H1 (cell line): ENCODE data around the gene DEFB131A. TPM values are rescaled to one million over a fixed set of nuclear protein-coding genes. Genes with fewer than 3 reads are reported as not detected.
"Not testable (repeated sequence)": the region's sequence is repeated elsewhere in the genome, so short reads cannot be mapped to it uniquely, and the experiment has no call there.

Experiments
- CTCF ChIA-PET: fragments of 300-600 bp; sonication (Branson Sonifier 250); formaldehyde crosslinking; loops from one replicate; lab custom pipeline; 2021; ENCODE audit not compliant: partially characterized antibody; lab: Charles Lee
- POLR2A ChIA-PET: fragments of 300-600 bp; sonication (Branson Sonifier 250); formaldehyde crosslinking; loops from one replicate; lab custom pipeline; 2021; ENCODE audit warnings: inconsistent platforms; ENCODE audit not compliant: partially characterized antibody; lab: Charles Lee
- DNase-seq, 2 experiments: peaks; one replicate each; pipeline versions ENCODE4 v3.0.0 to v3.0.0-alpha.2; 2010 to 2022; ENCODE audit warnings: low spot score in 2 of 2, low read depth in 1 of 2, mixed read lengths in 1 of 2
- FAIRE-seq: peaks from 2 replicates; lab custom pipeline; 2011; peaks lifted over from hg19 to GRCh38; lab: Jason Lieb, UNC
- H2AFZ ChIP-seq: 2 replicates; pipeline ENCODE4 v1.8.1; 2012; ENCODE audit warnings: low read length, inconsistent platforms
- H2AK5ac ChIP-seq: 2 replicates; pipeline ENCODE4 v1.6.1; 2013; ENCODE audit warnings: low read depth, low read length
- H2BK120ac ChIP-seq: replicated peaks from 2 replicates; pipeline ENCODE3; 2013; ENCODE audit warnings: low read depth, low read length, inconsistent platforms
- H2BK12ac ChIP-seq: 2 replicates; pipeline ENCODE4 v1.6.1; 2013; ENCODE audit warnings: low read depth, low read length
- H2BK15ac ChIP-seq: 2 replicates; pipeline ENCODE4 v1.6.1; 2013; ENCODE audit warnings: low read length
- H2BK20ac ChIP-seq: 2 replicates; pipeline ENCODE4 v1.6.1; 2013; ENCODE audit warnings: low read length
- H2BK5ac ChIP-seq: 2 replicates; pipeline ENCODE4 v1.6.1; 2013; ENCODE audit warnings: low read depth, low read length
- H3K14ac ChIP-seq: 2 replicates; pipeline ENCODE4 v1.6.1; 2013; ENCODE audit warnings: inconsistent platforms; ENCODE audit not compliant: insufficient read length
- H3K18ac ChIP-seq: 2 replicates; pipeline ENCODE4 v1.6.1; 2013; ENCODE audit warnings: low read length; ENCODE audit errors: extremely low read depth
- H3K23ac ChIP-seq: 2 replicates; pipeline ENCODE4 v1.6.1; 2013; ENCODE audit warnings: inconsistent platforms; ENCODE audit not compliant: insufficient read length
- H3K23me2 ChIP-seq: 2 replicates; pipeline ENCODE4 v1.6.1; 2013; ENCODE audit warnings: low read depth, low read length
- H3K27ac ChIP-seq: 2 replicates; pipeline ENCODE4 v1.6.1; 2011; ENCODE audit warnings: low read depth, low read length, inconsistent platforms
- H3K27me3 ChIP-seq, 4 experiments: replicated peaks in 1 of 4; 1 replicate in 1 of 4; 2 replicates in 3 of 4; pipeline versions ENCODE4 v1.6.1 to v1.8.1; 2011 to 2013; ENCODE audit warnings: low read length in 3 of 4, mild to moderate bottlenecking in 3 of 4, inconsistent platforms in 2 of 4, mixed read lengths in 2 of 4, moderate library complexity in 1 of 4; ENCODE audit not compliant: control insufficient read depth in 3 of 4, insufficient read depth in 3 of 4; ENCODE audit errors: extremely low read depth in 1 of 4
- H3K36me3 ChIP-seq, 4 experiments: 2 replicates each; pipeline versions ENCODE4 v1.6.1 to v1.8.1; 2011 to 2013; ENCODE audit warnings: mild to moderate bottlenecking in 4 of 4, low read length in 3 of 4, moderate library complexity in 2 of 4, control low read depth in 1 of 4, inconsistent platforms in 1 of 4; ENCODE audit not compliant: insufficient read depth in 4 of 4, control insufficient read depth in 2 of 4
- H3K4ac ChIP-seq: replicated peaks from 2 replicates; pipeline ENCODE3; 2013; ENCODE audit warnings: low read length, low read depth, mixed read lengths, inconsistent platforms; ENCODE audit not compliant: insufficient read length
- H3K4me1 ChIP-seq, 4 experiments: replicated peaks in 1 of 4; 1 replicate in 1 of 4; 2 replicates in 3 of 4; pipeline versions ENCODE4 v1.6.1 to v1.8.1; 2011 to 2013; ENCODE audit warnings: low read length in 3 of 4, inconsistent platforms in 2 of 4, mixed read lengths in 1 of 4; ENCODE audit not compliant: insufficient read depth in 4 of 4, control insufficient read depth in 3 of 4
- H3K4me2 ChIP-seq, 2 experiments: 2 replicates each; pipeline versions ENCODE4 v1.6.1 to v1.8.1; 2011 to 2013; ENCODE audit warnings: low read depth in 2 of 2, low read length in 2 of 2, control low read depth in 1 of 2, inconsistent platforms in 1 of 2, mild to moderate bottlenecking in 1 of 2; ENCODE audit not compliant: insufficient read depth in 1 of 2
- H3K4me3 ChIP-seq, 4 experiments: fragments of 200-600, 300-600 bp in 1 of 4; sonication (generic), shearing (Covaris generic), sonication (Bioruptor Twin) in 1 of 4; 2 replicates each; pipeline versions ENCODE4 v1.5.1 to v1.8.1; 2011 to 2016; ENCODE audit warnings: low read length in 4 of 4, low read depth in 3 of 4, control low read depth in 2 of 4, inconsistent platforms in 2 of 4, mild to moderate bottlenecking in 2 of 4, mixed read lengths in 1 of 4, moderate library complexity in 1 of 4; ENCODE audit not compliant: insufficient read depth in 2 of 4; ENCODE audit errors: extremely low read depth in 1 of 4
- H3K56ac ChIP-seq: replicated peaks from 2 replicates; pipeline ENCODE3; 2013; ENCODE audit warnings: low read depth, mild to moderate bottlenecking, mixed read lengths, low read length, inconsistent platforms; ENCODE audit not compliant: insufficient read length
- H3K79me1 ChIP-seq: 2 replicates; pipeline ENCODE4 v1.6.1; 2013; ENCODE audit warnings: low read depth, low read length, control low read depth
- H3K79me2 ChIP-seq, 2 experiments: 2 replicates each; pipeline versions ENCODE4 v1.6.1 to v1.8.1; 2012 to 2013; ENCODE audit warnings: low read length in 2 of 2, mild to moderate bottlenecking in 2 of 2, inconsistent platforms in 1 of 2; ENCODE audit not compliant: insufficient read depth in 2 of 2, control insufficient read depth in 1 of 2
- H3K9ac ChIP-seq, 4 experiments: replicated peaks in 1 of 4; 1 replicate in 1 of 4; 2 replicates in 3 of 4; pipeline versions ENCODE4 v1.6.1 to v1.8.1; 2011 to 2013; ENCODE audit warnings: low read depth in 3 of 4, low read length in 3 of 4, control low read depth in 2 of 4, mild to moderate bottlenecking in 2 of 4, moderate library complexity in 2 of 4, inconsistent platforms in 1 of 4; ENCODE audit errors: extremely low read depth in 1 of 4
- H3K9me3 ChIP-seq, 2 experiments: 2 replicates each; pipeline versions ENCODE4 v1.6.1 to v1.8.1; 2012 to 2013; ENCODE audit warnings: mild to moderate bottlenecking in 2 of 2, moderate library complexity in 2 of 2, control low read depth in 1 of 2, inconsistent platforms in 1 of 2, low read depth in 1 of 2, low read length in 1 of 2, mixed read lengths in 1 of 2; ENCODE audit not compliant: insufficient read depth in 2 of 2
- H4K20me1 ChIP-seq, 2 experiments: replicated peaks in 1 of 2; 2 replicates each; pipeline versions ENCODE3 to v1.8.1; 2011 to 2013; ENCODE audit warnings: inconsistent platforms in 2 of 2, low read length in 2 of 2, mild to moderate bottlenecking in 1 of 2; ENCODE audit not compliant: insufficient read depth in 2 of 2, control insufficient read depth in 1 of 2
- H4K5ac ChIP-seq: 2 replicates; pipeline ENCODE4 v1.6.1; 2013; ENCODE audit warnings: low read length, low read depth, mixed read lengths, inconsistent platforms; ENCODE audit not compliant: insufficient read length
- H4K8ac ChIP-seq: 2 replicates; pipeline ENCODE4 v1.8.0; 2013; ENCODE audit warnings: mild to moderate bottlenecking, moderate library complexity, low read length, inconsistent platforms; ENCODE audit not compliant: insufficient read depth; ENCODE audit errors: extremely low read depth
- H4K91ac ChIP-seq: replicated peaks from 2 replicates; pipeline ENCODE3; 2013; ENCODE audit warnings: low read length, mixed read lengths, inconsistent platforms; ENCODE audit not compliant: insufficient read length
- KDM4A ChIP-seq: IDR thresholded peaks from one replicate; pipeline ENCODE4 v1.7.1; 2012; ENCODE audit warnings: low read depth, mild to moderate bottlenecking, moderate library complexity, low read length, inconsistent platforms; ENCODE audit not compliant: severe bottlenecking
- WGBS, 2 experiments: shearing (Covaris generic) in 1 of 2; methylation state at CpG; one replicate each; pipeline versions ENCODE4 v1.1.6 to v1.1.7; 2013 to 2015; ENCODE audit warnings: low lambda C conversion rate in 2 of 2, mixed read lengths in 2 of 2, inconsistent platforms in 1 of 2, low coverage in 1 of 2, missing lambda C conversion rate in 1 of 2; ENCODE audit not compliant: insufficient replicate concordance in 2 of 2, insufficient coverage in 1 of 2, insufficient read length in 1 of 2; ENCODE audit errors: extremely low coverage in 1 of 2, missing lambda C conversion rate in 1 of 2; 5-methylcytosine and 5-hydroxymethylcytosine counted together
- polyA plus RNA-seq, 7 experiments: library from polyadenylated mRNA; depleted of rRNA in 3 of 7; stranded (reverse) in 5 of 7; unstranded in 2 of 7; fragments of >200 nt in 5 of 7; fragments of 200-250 nt in 2 of 7; gene quantifications; 1 replicate in 5 of 7; 2 replicates in 1 of 7; 4 replicates in 1 of 7; pipeline versions ENCODE4 v1.2.1 to v1.2.3, GENCODE V29; 2011 to 2013; ENCODE audit warnings: missing spikeins in 2 of 7, mixed read lengths in 2 of 7
- total RNA-seq: library from RNA; stranded (reverse); fragmentation: NEBNext Ultra II Directional; extraction: Animal tissue kit (Norgen Biotek cat#: 25700); gene quantifications from 2 replicates; pipeline ENCODE4 v1.2.1, GENCODE V29; 2021

Gene DEFB131A
- total and polyA plus RNA-seq, 2 of the 8 experiments (the other 6 are each of a cell fraction or from before 2014, with no cell fraction given), result not detected

GRCh38 chr4:9498468-9499040, 54.3 kb downstream of the DEFB131A start:
- FAIRE-seq, H3K27ac ChIP-seq, H4K5ac ChIP-seq, H3K4ac ChIP-seq, H3K4me1 ChIP-seq, H3K36me3 ChIP-seq, H4K20me1 ChIP-seq, H2AK5ac ChIP-seq, H2BK12ac ChIP-seq, H2BK5ac ChIP-seq, H2BK15ac ChIP-seq, H4K8ac ChIP-seq, H3K14ac ChIP-seq, H3K27me3 ChIP-seq, H3K9me3 ChIP-seq, H3K23ac ChIP-seq, H3K79me2 ChIP-seq, H2BK120ac ChIP-seq, H3K56ac ChIP-seq, H3K9ac ChIP-seq, H4K91ac ChIP-seq, H2BK20ac ChIP-seq, H3K23me2 ChIP-seq, POLR2A ChIA-PET, H3K79me1 ChIP-seq, DNase-seq: not testable (repeated sequence)
- peak overlapping the region; percentile 67; the same call in 1 of the 2 replicates for H2AFZ ChIP-seq
- H3K4me2 ChIP-seq, result peak overlapping the region; percentile 62 to 73
- peak overlapping the region; percentile 32 to 61 (median 42); a peak in 7 of 8 replicates for H3K4me3 ChIP-seq
- H3K18ac ChIP-seq, result 0 out of 2 replicates have a peak overlapping the region, but pooled peaks have one; percentile 48
- WGBS, 2 experiments, result 64% methylated on average over 11 of the region's 33 CpGs; no CpG with 5 or more reads in 1 of the 2 experiments
- TF ChIP-seq KDM4A, result peak; percentile 85
- CTCF ChIA-PET, result interaction anchor here (1.1 kb wide), 1 partner anchor 23 kb away, joined by 3 read pairs; no protein-coding TSS in a partner anchor
